Activated T-cell treated with anti-CD3 and anti-CD28 coated beads for 1 hour (primary cell): ENCODE data around the gene SMAD3.
A peak's percentile ranks its signal among the peaks of the same experiment; 100 is the strongest.
"Not testable (repeated sequence)": the region's sequence is repeated elsewhere in the genome, so short reads cannot be mapped to it uniquely, and the experiment has no call there.

Source experiments
- DNase-seq: peaks from one replicate; pipeline ENCODE4 v3.0.0-alpha.2; 2020; ENCODE audit warnings: low read depth

SMAD3 gene

GRCh38 chr15:67110958-67111864 lies 45.8 kb downstream of the SMAD3 start:
- no peak for DNase-seq

- no peak for DNase-seq
These were observed 48.6 kb downstream of the SMAD3 start for GRCh38 chr15:67114046-67114445.

- DNase-seq: no peak
These were observed 49.6 kb downstream of the SMAD3 start for GRCh38 chr15:67114846-67115585.

DNA sequence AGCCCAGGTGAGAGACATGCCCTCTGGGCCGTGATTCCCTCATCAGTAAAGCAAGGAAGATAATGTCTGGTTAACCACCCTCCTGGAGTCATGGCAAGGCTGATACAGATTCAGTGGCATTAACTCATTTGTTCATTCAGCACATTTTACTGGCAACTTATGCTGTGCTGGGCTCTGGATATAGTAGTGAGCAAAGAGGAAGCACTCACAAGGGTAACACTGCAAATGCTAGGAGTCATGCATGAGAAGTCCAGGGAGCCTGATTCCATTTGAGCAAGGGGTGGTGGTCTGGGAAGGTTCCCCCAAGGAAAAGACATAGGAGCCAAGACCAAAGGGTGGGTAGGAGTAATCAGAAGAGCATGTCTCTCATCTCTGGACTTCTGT lies 50.2 kb downstream of the SMAD3 start:
- no peak for DNase-seq

DNA sequence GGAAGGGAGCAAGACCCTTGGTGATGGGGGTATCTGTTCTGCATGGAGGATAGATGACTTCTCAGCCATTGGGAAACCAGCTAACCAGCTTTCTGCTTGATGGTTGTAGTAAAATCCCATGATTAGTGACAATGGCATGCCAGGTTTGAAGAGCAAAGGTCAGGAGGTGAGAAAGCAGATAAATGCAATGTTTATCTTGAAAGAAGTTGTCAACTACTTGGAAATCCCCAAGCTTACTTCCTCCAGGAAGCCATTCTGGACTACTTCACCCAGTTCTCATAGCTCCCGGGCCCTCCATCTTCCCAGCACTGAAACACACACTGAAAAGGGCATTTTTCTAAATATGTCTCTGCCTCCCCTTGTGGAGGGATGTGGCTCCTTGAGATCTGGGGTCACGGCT lies 51.3 kb downstream of the SMAD3 start:
- DNase-seq: no peak

- DNase-seq: no peak
These were observed 52.0 kb downstream of the SMAD3 start for GRCh38 chr15:67117370-67117769.

DNA sequence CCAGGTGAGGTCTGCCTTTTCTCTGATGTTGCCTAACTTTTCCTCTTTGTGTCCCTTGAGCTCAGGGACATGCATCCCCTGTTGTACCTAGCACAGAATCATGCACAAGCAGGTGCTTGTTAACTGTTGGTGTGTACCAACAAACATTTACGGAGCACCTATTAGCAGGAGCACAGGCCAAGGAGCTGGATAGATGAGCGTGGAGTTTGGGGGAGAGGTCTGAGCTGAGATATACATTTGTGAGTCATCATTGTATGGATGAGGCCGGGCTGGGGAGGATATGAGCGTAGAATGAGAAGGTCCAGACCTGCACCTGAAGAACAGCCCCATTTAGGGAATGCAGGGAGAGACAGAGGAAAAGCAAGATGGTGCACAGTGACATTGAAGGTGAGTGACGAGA lies 53.4 kb downstream of the SMAD3 start:
- no peak for DNase-seq

DNA sequence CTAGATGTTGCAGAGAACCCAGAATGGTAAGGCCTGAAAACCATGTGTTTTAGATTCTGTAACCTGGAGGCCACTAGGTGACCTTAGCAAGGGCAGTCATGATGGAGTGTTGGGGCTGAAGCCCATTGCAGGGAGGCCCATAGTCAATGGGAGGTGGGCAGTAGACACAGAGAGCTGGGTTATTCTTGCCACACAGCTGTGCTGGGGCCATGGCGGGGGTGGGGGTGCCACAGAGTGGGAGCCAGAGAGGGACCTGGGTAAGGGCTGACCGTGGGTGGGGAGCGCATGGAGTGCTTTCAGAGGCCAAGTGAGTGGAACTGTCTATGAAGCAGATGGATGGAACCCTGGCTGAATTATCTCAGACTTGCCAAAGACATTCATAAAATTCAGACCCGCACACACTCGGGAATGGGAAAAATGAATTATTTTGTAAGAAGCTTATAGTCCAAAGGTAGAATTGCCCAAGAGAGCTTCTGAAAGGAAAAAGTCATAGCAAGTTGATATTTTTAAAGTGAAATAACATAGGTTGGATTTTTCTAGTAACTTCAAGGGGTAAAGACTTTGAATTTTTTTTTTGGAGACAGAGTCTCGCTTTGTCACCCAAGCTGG lies 53.9 kb downstream of the SMAD3 start:
- no peak for DNase-seq

DNA sequence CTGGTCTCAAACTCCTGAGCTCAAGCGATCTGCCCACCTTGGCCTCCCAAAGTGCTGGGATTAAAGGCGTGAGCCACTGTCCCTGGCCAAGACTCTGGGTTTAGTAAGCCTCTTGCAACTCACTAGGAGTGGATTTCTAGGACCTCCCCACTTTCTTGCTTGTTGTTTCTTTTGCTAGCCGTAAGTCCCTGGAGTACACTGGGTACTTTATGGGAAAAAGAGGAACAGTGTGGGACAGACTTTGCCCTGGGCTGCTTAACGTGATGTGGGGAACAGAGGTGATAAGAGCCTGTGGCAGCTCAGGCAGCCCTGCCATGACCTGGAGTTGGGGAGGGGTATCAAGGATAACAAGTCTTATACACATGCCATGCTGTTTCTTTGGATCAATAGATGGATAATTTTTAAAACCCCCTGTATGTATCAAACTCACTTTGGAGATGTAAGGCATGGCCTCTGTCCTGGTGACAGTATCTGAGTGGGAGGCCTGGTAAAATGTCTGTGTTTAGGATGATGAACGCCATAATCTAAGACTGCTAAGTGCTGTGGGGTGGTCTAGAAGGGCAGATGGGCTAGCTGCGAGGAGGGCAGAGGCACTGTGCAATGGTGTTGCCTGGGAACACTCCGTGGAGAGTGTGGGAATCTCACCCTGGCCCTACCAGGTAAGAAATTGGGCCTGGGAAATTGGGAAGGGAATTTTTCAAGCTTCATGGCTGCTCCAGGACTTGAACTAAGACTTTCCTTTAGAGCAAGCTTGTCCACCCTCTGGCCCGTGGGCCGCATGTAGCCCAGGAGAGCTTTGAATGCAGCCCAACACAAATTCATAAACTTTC lies 54.8 kb downstream of the SMAD3 start:
- no peak for DNase-seq

DNA sequence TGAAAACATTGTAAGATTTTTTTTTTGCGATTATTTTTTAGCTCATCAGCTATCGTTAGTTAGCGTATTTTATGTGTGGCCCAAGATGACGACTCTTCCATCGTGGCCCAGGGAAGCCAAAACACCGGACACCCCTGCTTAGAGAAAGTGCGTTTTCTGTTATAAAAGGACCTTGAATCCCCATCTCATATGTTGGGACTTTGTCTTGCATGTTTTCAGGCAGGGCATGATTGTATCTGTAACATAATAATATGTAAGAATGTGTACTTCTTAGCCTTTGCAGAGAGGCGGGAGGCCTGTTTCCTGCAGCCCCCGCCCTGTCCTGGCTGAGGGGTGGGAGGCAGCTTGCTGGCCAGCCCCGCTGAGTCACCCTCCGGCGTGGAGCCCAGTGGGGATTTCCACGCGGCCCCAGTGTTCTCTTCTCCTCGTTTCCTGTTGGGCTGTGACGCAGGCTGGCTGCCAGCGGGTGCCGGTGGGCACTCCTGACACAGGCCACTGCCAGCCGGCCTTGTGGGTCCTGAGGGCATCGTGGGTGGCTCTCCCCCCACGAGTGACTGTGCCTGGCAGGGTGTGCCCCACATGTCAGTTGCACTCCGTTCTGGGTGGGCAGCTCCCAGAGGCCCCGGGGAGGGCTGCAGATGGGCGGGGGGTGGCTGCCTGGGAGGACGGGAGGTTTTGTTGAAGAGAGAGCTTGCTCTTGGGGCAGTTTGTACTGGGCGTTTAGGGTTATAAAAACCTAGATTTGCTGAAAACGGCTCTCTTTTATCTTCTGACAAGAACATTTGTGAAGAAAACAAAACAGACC lies 55.6 kb downstream of the SMAD3 start:
- DNase-seq: peak; percentile 74

- DNase-seq: no peak
These were observed 56.5 kb downstream of the SMAD3 start for GRCh38 chr15:67121644-67122605.

- DNase-seq: not testable (repeated sequence)
These were observed 57.4 kb downstream of the SMAD3 start for GRCh38 chr15:67122816-67123215.

- not testable (repeated sequence) for DNase-seq
These were observed 57.9 kb downstream of the SMAD3 start for GRCh38 chr15:67123291-67123690.

DNA sequence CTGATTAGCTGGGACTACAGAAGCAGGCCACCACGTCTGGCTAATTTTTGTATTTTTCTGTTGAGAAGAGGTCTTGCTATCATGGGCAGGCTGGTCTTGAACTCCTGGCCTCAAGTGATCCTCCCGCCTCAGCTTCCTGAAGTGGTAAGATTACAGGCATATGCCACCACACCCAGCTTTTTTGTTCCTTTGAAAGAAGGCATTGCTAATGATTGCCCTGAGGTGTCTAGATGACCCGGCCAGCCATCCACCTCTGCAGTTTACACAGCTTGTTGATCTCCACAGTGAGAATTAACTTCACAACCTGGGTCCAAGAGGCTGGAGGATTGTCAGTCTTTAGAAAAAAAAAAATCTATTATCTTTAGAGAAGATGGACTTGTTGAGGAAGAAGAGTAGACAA lies 58.7 kb downstream of the SMAD3 start:
- no peak for DNase-seq

GRCh38 chr15:67124911-67125588 lies 59.6 kb downstream of the SMAD3 start:
- no peak for DNase-seq

DNA sequence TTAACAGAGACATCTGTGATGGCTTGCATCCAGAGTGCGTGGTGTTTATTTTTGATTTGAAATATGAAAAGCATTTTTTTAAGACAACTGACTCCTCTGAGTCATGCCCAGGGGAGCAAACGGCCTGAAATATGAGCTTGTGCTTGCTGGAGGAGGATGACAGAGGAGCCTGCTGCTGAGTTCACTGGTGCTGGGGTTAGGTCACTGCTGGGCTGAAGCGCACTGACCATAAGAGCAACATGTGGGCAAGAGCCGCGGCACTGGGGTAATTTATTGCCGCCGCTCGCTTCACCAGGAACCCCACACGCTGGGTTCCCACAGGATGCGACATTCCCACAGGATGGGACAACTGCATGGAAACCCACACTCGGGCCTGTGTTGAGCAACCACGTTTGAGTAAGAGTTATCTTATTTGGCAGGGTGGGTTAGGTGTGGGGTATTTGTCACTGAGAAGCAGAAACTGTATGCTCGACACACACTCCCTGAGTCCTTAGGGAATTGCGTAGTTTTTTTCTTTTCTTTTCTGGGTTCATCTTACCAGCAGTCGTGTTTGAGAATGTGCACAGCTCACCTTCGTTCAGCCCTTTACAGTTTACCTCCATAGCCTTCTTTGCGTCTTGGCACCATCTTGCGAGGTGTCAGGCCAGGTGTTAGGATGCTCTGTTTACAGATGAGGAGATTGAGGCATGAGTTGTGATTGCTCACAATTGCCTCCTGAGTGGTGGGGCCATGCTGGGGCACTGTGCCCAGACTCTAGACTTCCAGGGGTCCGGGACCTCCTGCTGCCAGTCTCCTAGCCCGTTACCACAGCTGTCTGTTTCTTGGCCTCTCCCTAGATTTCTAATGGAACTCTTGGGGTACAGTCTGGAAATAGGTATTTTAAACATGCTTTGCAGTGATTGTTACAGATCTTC lies 60.4 kb downstream of the SMAD3 start:
- no peak for DNase-seq

DNA sequence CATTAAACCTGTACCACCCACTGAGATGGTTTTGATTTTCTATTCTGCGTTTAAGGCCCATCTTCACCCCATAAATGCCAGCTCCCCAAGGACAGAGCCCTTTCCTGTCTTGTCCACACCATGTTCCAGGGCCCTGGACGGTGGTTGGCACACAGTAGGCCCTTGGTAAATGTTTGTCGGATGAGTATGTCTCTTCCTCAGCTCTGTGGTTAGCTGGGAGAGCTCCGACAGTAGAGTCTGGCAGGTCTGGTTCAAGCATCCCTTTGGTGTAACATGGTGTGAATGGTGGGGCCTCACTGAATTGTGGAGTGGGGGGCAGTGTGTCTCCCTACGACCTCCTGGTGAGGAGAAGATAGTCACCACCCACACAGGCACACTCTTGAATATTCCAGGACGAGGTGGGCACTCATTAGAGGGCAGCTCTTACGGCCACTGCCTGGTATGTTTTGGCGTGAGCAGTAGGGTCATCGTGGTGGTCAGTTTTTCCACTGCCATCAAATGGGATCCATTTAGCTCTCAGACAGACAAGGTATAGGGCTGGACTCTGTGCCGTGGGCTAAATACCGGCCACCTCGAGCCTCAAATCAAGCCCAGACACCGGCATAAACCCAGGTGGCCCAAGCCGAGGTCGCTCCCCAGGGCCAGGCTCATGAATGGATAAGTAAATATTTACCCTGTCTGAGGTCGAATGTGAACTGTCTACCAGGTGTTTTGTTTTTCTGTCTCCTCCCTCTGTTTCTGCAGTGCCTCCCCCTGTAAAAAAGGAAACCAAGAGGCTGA lies 61.3 kb downstream of the SMAD3 start:
- no peak for DNase-seq

DNA sequence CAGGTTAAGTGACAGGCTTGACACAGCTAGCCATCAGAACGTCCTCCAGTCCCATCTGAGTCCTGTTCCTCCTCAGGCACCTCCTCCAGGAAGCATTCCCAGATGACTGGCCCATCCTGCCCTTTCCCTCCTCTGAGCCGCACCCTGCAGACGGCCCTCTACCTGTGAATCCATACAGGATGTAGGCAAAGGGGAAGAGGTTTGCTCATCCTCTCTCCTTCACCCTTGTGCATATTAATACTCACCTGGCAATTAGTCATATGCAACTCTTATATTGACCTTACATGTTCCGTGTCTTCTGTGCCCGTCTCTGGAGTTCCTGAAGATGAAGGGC lies 61.9 kb downstream of the SMAD3 start:
- DNase-seq: no peak
